Amygdala (tissue), 56 donors: ENCODE measurements around the gene SND1.

Experiments
- DNase-seq, 56 donors: peaks; one replicate each; lab custom pipeline; 2025; lab: John Stamatoyannopoulos, UW

The SND1 gene

GRCh38 chr7:127793582-127793981 is 141.6 kb downstream of the SND1 start:
- no peak for DNase-seq

GRCh38 chr7:127794136-127794535 is 142.1 kb downstream of the SND1 start:
- no peak for DNase-seq

GRCh38 chr7:127794551-127794950 is 142.6 kb downstream of the SND1 start:
- no peak for DNase-seq

- peak in 4 of 56 donors; percentile 3 to 31 (median 9) for DNase-seq
These were observed 146.0 kb downstream of the SND1 start for GRCh38 chr7:127798023-127798422.

- DNase-seq, result no peak
These were observed 146.9 kb downstream of the SND1 start for GRCh38 chr7:127798769-127799372.

- no peak for DNase-seq
These were observed 147.7 kb downstream of the SND1 start for GRCh38 chr7:127799535-127800305.

- DNase-seq, result no peak
These were observed 150.9 kb downstream of the SND1 start for GRCh38 chr7:127802845-127803244.

GRCh38 chr7:127803626-127804025 is 151.6 kb downstream of the SND1 start:
- DNase-seq, result peak in 2 of 56 donors; percentile 11 to 13

GRCh38 chr7:127807340-127807739 is 155.3 kb downstream of the SND1 start:
- DNase-seq, result no peak

GRCh38 chr7:127807829-127808228 is 155.8 kb downstream of the SND1 start:
- DNase-seq, result no peak

GRCh38 chr7:127809261-127809702 is 157.3 kb downstream of the SND1 start:
- DNase-seq, result peak in 12 of 56 donors; percentile 4 to 52 (median 20)

GRCh38 chr7:127810113-127810512 is 158.1 kb downstream of the SND1 start:
- no peak for DNase-seq

- DNase-seq, result no peak
These were observed 159.0 kb downstream of the SND1 start for GRCh38 chr7:127810696-127811660.

- DNase-seq, result no peak
These were observed 160.5 kb downstream of the SND1 start for GRCh38 chr7:127812540-127812939.

- DNase-seq, result no peak
These were observed 162.1 kb downstream of the SND1 start for GRCh38 chr7:127813991-127814541.

- no peak for DNase-seq
These were observed 163.7 kb downstream of the SND1 start for GRCh38 chr7:127815631-127816145.

GRCh38 chr7:127816354-127817190 is 164.6 kb downstream of the SND1 start:
- no peak for DNase-seq

GRCh38 chr7:127817466-127817865 is 165.5 kb downstream of the SND1 start:
- no peak for DNase-seq

GRCh38 chr7:127818306-127818705 is 166.3 kb downstream of the SND1 start:
- no peak for DNase-seq
